OCI-LY7 (cell line): ENCODE data around the gene PRAME.

Experiments used
- CTCF ChIP-seq: fragments of 200-600 bp; sonication (generic); conservative IDR thresholded peaks from 2 replicates; pipeline ENCODE4 v1.5.1; 2014; ENCODE audit warnings: mild to moderate bottlenecking, antibody characterized with exemption, low read length, moderate library complexity, mixed read lengths
- EZH2phosphoT487 ChIP-seq: fragments of 200-600 bp; sonication (generic); IDR thresholded peaks from 2 replicates; pipeline ENCODE4 v1.6.1; 2018; ENCODE audit warnings: low read depth, borderline replicate concordance, mild to moderate bottlenecking, mixed run types, antibody characterized with exemption, low read length, moderate library complexity, mixed read lengths

DNA sequence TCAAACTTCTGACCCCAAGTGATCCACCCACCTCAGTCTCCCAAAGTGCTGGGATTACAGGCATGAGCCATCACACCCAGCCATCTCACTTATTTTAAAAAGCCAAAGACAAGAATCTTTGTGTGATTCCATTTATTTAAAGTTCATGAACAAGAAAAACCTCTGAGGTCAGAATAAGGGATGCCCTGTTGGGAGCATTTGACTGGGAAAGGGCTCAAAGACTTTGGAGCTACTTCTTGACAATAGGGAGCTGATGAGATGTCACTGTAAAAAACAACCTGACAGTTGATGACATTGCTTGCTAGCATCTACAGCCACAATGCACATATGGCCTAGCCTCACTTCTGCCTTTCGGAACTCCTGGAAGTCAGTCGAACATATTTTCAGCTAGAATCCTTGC, 45.4 kb downstream of the PRAME start:
- TF ChIP-seq CTCF (no peak), EZH2phosphoT487 (no peak)
